ENCODE data around the gene KIFBP.
A peak's percentile ranks its signal among the peaks of the same experiment; 100 is the strongest.

KIFBP gene

GRCh38 chr10:69052736-69053135 is 64.1 kb downstream of the KIFBP start:
- no peak for DNase-seq

DNA sequence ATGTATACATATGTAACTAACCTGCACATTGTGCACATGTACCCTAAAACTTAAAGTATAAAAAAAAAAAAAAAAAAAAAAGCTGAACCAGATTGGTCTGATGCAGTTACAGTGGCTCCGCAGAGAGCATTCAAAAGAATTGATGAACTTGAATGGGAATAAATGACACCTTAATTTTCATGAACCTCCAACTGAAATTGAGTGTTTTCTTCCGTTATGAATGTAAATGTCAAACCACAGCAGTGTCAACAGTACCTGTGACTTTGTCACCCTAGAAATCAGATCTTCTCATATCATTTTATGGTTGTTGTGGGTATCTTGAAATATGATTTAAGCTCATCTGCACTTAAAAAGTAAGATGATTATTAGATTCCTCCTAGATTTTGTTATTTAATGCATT is 66.6 kb downstream of the KIFBP start:
- no peak for DNase-seq

GRCh38 chr10:69056129-69056528 is 67.5 kb downstream of the KIFBP start:
- DNase-seq = no peak

GRCh38 chr10:69056536-69057260 is 68.1 kb downstream of the KIFBP start:
- no peak for DNase-seq

DNA sequence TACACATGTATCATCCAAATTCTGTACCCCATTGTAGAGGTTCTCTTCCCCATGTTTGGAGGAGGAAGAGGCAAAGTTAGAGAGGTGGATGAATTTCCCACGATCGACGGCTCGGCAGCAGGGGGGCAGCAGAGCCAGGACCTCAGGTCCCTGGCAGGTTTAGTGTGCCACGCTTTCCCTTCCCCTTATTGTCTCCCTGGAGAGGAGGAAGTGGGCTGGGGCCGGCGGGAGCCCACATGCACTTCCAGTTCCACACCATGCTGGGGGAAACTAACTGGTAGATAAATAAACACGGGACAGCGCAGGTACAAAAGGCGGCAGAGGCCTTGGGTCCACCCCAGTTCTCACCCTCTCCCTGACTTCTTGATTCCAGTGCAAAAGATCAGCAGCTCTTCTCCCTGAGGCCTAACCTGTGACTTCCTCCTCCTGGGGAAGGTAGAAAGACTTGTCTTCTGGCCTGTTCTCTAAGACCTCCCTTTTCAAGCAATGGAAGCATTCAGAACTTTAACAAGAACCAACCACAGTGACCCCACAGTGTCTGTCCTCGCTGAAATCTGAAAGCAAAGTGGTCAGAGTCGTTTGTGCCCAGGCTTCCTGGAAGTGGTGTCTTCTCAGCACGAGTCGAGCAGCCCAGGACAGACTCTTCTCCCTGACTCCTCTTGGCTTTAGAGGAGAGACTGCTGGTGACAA is 68.8 kb downstream of the KIFBP start:
- no peak for DNase-seq

DNA sequence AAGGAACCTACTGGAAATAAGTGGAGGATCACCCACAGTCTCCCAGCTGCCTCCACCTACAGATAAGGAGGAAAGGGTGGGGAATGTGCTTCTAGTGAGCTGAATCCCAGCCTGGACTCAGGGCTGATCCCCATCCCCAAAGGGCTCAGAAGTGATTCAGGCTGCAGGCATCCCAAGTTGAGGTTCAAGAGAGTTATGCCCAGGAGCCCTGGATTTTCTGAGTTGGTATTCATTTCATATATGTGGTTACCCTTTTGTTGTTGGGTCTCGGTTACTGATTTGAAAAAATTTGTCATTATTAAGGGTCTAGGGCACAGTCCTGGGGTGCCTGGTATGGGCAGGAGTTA is 69.3 kb downstream of the KIFBP start:
- DNase-seq = no peak

- no peak for DNase-seq
Measured at GRCh38 chr10:69060127-69060798, 71.7 kb downstream of the KIFBP start.

DNA sequence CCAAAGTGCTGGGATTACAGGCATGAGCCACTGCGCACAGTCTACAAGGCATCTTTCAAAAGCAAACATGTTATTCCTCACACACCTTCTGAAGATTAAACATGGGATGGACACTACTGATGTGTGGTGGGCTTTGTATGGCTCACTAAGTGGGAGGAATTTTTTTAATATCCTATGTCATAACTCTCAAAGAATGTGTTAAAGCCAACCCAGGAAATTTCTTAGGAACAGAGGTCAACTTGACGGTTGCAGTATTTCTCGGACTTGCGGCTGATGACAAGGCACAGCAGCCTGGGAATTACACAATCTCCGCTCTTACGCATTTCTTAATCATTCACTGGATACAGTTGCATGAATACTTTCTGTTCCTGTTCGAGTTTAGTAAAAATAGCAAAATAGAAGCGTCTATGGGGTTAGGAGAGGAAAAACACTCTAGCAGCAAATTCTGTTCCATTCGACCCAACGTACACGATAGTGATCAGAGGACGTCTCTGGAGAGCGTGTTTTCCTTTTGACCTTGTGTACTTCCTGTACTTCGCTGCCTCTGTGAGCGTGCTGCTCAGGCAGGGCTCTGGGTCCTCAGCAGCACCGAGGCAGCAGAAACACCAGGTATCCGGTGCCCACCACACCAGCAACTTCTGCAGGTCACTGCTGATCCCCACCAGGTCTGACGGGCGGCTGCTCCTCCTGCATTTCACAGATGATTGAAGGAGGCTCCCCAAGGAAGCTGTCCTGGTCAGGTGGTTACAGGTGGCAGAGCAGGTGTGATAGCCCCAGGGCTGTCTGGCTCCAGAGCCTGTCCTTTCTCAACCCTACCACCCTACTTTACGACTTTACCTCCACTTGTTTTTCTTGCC is 72.9 kb downstream of the KIFBP start:
- DNase-seq = peak; percentile 40

- DNase-seq = no peak
Measured at GRCh38 chr10:69062901-69063300, 74.3 kb downstream of the KIFBP start.

DNA sequence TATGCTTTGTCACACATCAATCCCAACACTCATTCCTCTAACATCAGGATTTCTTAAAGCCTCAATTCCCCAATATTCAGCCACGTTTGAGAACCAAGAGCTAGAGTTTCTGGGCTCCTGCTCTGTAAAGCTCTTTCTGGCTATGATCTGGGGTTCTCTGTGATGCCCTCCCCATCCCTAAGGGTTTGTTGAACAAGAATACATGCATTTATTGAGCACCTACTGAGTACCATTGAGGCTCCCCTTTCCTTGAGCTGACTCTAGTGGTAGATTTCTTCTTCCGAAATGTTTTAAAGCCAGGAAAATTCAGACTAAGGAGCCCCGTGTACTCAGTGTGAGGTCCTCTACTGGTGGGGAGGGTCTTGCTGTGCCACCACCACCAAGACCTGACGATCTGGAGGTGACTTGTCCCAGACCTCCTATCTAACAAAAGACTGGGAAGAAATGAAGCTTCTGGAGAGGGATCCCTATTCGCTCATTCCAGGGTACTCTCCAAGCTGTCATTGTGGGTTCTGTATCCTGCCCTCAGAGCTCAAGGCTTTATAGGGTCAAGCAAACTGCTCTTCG is 76.2 kb downstream of the KIFBP start:
- DNase-seq = no peak

DNA sequence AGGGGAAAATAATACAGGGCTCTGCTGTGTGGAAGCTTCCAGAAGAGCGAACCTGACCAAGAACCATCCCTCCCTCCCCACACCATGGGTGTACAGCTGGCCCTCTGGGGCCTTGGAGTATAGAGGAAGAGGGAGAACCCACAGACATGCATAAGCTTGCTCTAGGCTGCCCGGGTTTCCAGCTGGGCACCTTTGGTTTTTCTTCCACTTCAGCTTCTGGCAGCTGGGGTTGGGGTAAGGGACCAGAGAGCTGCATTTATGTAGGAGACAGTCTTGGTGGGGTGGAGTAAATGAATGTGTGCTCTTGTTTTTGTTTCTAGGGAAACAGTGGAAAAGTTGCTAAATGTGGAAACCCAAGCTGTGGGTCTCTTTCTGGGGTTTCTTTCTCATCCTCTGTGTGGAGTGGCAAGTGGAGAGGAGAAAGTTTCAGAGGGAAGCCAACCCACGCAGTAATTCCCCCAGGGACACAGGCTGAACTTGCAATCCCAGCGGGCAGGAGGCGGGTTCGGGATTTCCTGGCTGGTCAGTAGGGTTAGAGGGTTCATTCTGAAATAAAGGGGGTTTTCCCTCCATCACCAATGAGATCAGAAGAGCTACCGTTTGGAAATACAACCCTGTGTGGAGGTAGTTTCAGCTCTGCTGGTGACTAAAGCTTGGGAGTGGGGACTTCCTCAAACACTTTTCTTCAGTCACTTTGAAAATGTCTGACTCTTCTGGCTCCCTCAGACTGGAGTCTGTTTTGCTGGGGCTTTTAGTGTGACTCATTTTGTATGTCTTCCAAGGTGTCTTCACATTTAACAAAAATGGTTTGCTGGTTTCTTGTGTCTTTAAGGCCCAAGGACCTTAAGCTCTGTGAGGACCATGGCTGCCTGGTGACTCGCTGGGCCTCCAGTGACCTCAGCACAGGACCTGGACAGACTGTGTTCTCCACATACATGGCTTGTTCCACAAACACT is 77.1 kb downstream of the KIFBP start:
- DNase-seq = no peak

Measured in RPMI8226 (cell line).